GM11168 (cell line): Measurements from ENCODE around the gene ACAP3.

Experiments used
- in situ Hi-C: fragments of 300-500 bp; cut with MboI; formaldehyde crosslinking; loops from one replicate; pipeline ENCODE4 v1.12.0; 2022; ENCODE audit warnings: low sequenced_read_pairs; ENCODE audit not compliant: unreplicated experiment

Gene ACAP3, protein sequence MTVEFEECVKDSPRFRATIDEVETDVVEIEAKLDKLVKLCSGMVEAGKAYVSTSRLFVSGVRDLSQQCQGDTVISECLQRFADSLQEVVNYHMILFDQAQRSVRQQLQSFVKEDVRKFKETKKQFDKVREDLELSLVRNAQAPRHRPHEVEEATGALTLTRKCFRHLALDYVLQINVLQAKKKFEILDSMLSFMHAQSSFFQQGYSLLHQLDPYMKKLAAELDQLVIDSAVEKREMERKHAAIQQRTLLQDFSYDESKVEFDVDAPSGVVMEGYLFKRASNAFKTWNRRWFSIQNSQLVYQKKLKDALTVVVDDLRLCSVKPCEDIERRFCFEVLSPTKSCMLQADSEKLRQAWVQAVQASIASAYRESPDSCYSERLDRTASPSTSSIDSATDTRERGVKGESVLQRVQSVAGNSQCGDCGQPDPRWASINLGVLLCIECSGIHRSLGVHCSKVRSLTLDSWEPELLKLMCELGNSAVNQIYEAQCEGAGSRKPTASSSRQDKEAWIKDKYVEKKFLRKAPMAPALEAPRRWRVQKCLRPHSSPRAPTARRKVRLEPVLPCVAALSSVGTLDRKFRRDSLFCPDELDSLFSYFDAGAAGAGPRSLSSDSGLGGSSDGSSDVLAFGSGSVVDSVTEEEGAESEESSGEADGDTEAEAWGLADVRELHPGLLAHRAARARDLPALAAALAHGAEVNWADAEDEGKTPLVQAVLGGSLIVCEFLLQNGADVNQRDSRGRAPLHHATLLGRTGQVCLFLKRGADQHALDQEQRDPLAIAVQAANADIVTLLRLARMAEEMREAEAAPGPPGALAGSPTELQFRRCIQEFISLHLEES

DNA sequence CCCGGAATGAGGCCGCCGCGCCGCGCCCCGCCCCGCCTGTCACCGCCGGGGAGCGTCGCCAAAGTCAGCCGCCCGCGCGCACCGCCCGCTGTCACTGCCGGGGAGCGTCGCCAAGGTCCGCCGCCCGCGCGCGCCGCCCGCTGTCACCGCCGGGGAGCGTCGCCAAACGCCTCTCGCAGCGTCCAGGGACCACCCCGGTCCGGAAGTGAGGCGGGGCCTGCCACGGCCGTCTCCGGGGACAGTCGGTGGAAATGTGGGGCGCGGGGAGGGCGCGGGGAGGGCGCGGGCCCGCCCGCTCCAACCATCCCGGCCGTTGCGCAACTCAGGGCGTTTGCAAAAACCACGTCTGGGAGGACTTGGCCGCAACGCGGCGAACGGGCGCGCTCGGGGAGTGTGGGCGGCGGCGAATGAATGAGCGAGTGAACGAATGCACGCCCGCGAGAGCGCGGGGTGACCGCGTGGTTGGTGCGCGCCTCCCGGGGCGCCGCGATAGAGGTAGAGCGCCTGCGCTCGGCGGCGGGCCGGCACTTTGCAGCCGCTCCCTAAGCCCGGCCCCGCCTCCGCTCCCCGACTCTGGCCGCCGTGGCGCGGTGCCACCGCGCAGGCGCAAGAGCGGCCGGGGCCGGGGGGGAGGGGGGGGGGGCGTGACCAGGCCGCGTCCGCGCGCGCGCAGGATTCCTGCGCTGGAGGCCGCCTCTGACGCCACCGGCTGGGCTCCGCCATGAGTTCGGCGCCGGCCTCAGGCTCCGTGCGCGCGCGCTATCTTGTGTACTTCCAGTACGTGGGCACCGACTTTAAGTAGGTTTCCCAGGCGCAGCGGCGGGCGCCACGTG, at the start of gene ACAP3, which contains the start of gene PUSL1:
TSS of gene ACAP3 (minus strand) at position 8 of the 833 bp plus-strand sequence. CDS start 115 bp downstream, outside the sequence.
TSS of gene PUSL1 (plus strand) at position 675 of the 833 bp plus-strand sequence. CDS start at position 722, 47 bp downstream.
- in situ Hi-C loops: no loop called here

- in situ Hi-C loops: no loop called here
These were observed 49.2 kb upstream of the ACAP3 start for GRCh38 chr1:1356796-1357401.

- in situ Hi-C loops: no loop called here
These were observed 48.6 kb upstream of the ACAP3 start for GRCh38 chr1:1356166-1356795.

DNA sequence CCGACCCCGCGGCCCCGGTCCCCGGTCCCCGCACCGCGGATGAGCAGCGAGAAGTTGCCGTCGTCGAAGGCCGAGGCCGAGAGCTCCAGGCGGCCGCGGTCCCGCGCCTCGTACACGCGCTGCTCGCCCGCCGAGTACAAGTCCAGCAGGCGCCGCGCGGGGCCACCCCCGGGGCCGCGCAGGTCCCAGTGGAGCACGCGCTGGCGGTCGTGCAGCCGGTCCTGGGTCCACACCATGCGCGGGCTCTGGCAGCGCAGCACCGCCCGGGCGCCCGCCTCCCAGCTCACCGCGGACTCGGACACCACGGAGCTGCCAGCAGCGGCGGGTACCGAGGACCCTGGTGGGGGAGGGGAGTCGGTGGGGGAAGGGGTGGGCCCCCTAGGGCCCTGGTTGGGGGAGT, 47.7 kb upstream of the ACAP3 start:
- in situ Hi-C loops: no loop called here

GRCh38 chr1:1354271-1355247, 46.8 kb upstream of the ACAP3 start:
- in situ Hi-C loops: no loop called here

- in situ Hi-C loops: no loop called here
These were observed 45.8 kb upstream of the ACAP3 start for GRCh38 chr1:1353389-1354151.

DNA sequence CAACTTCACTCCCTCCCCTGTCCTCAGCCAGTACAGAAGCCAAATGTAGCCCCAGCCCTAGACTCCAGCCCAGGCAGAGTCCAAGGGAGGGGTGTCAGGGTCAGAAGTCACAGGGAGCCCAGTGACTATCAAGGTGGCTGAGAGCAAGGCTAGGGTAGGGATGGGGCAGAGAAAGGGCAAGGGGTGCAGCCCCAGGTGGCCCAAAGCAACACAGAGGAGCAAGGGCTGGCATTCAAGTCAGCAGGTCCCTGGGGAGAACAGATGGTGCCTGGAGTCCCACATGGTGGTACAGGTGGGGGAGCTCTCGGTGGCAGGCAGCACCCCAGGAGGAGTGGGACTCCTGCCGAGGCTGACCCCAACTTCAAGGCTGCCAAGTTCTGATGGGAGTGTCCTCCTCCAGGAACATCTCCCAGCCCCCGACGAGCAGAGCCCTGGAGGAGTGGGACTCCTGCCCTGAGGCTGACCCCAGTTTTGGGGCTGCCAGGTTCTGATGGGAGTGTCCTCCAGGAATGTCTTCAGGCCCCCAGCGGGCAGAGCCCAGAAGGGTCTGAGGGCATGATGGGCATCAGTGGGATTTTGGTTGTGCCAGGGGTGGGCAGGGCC, 45.2 kb upstream of the ACAP3 start:
- in situ Hi-C loops: no loop called here

GRCh38 chr1:1351511-1352427, 44.0 kb upstream of the ACAP3 start:
- in situ Hi-C loops: no loop called here

- in situ Hi-C loops: no loop called here
These were observed 41.7 kb upstream of the ACAP3 start, which contains the start of gene DVL1 for GRCh38 chr1:1349256-1350012. DVL1 (minus strand) TSS chr1:1349418; CDS start chr1:1349065, 353 bp downstream.

GRCh38 chr1:1348420-1349255, 40.9 kb upstream of the ACAP3 start:
- in situ Hi-C loops: no loop called here

DNA sequence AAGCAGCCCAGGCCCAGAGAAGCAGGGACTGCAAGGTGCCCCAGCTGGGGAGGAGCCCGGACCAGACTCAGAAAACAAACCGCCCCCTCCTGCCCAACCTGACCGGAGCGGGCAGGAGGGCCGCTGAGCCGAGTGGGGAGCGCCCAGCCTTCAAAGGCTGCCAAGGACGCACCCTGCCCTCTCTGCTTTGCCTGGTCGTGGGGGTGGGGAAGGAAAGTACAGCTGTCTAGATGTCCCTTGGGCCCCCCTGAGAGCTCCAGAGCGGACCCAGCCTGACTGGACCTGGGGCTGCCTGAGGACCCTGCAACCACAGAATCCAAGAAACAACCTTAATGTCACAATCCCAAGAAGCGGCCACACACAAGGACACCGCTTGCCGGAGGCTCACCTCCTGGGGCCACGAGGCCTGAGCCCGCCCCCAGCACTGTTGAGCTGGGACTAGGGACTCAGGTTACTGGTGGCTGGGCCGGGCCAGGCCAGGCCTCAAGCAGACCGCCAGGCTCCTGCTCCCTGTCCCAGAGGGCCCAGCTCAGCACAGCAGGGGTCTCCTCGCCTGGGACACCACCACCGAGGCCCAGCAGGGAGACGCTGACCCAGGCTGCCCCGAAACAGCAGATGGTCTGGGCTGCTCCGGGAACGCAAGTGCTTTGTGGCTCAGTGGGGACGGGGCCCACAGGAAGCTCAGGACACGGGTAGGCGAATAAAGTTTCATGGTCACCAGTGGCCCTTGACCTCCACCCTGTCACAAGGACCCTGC, 40.1 kb upstream of the ACAP3 start:
- in situ Hi-C loops: no loop called here

DNA sequence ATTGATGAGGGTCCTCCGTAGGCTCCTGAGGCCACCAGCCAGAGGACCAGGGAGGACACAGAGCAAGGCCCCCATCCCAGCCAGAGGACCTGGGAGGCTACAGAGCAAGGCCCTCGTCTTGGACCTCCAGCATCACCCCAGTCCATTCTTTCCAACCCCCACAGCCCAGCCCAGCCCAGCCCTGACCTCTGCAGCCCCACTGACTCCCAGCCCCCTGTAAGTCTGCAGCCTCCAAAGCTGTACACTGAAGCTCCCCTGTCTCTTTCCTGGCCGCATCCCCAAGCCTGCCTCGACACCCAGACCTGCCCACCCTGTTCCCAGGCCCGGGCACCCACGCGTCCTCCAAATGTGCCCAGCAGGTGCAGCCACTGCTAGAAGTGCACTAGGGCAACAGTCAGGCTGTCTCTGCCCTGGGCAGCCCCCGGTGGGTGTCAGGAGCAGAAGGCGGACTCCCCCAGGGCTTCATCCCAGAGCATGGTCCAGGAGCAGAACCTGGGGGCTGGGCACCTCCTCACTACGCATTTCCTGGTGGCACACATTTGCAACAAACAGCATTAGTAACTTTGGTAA, 39.4 kb upstream of the ACAP3 start:
- in situ Hi-C loops: no loop called here

- in situ Hi-C loops: no loop called here
These were observed 38.8 kb upstream of the ACAP3 start for GRCh38 chr1:1346501-1346890.
